ENCODE measurements around the gene TRPV5.

The TRPV5 gene

GRCh38 chr7:142870566-142871259 is 62.8 kb downstream of the TRPV5 start:
- H3K27ac ChIP-seq: no peak overlapping the region
- H3K4me3 ChIP-seq: no peak overlapping the region
- no peak for TF ChIP-seq POLR2AphosphoS5 (IDR thresholded peaks at IDR 0.05; ENCODE audit: borderline replicate concordance, low read depth, low read length)
- TF ChIP-seq FOXP2 (optimal IDR thresholded peaks at IDR 0.05; ENCODE audit: control extremely low read depth, extremely low read length, insufficient read depth): no peak
- no peak for TF ChIP-seq EZH2 (IDR thresholded peaks at IDR 0.05)
- no peak overlapping the region for H3K9ac ChIP-seq (ENCODE audit: insufficient read length)
- DNase-seq (ENCODE audit: low read depth, low spot score): no peak
- no peaks in the 10 kb centered on the region for H3K9me3 ChIP-seq (ENCODE audit: low read depth, low read length)
- H3K36me3 ChIP-seq (ENCODE audit: insufficient read depth, low read length): no peaks in the 10 kb centered on the region

DNA sequence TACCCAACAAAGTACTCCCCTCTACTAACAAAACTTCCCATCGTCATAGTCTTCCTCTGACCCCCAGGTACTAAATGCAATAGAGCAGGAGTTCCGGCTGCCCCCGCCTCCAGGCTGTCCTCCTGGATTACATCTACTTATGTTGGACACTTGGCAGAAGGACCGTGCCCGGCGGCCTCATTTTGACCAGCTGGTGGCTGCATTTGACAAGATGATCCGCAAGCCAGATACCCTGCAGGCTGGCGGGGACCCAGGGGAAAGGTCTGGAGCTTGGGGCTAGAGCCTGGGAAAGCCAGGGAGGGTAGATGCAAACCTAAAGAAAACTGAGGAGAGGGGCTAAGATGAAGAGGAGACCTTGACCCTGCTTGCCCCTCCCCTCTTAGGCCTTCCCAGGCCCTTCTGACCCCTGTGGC is 63.4 kb downstream of the TRPV5 start:
- H3K9ac ChIP-seq (ENCODE audit: insufficient read length): no peak overlapping the region
- H3K27ac ChIP-seq: no peak overlapping the region
- no peak for TF ChIP-seq FOXP2 (optimal IDR thresholded peaks at IDR 0.05; ENCODE audit: control extremely low read depth, extremely low read length, insufficient read depth)
- TF ChIP-seq EZH2 (IDR thresholded peaks at IDR 0.05): no peak
- TF ChIP-seq POLR2AphosphoS5 (IDR thresholded peaks at IDR 0.05; ENCODE audit: borderline replicate concordance, low read depth, low read length): no peak
- no peaks in the 10 kb centered on the region for H3K9me3 ChIP-seq (ENCODE audit: low read depth, low read length)
- no peak overlapping the region for H3K4me3 ChIP-seq
- no peaks in the 10 kb centered on the region for H3K36me3 ChIP-seq (ENCODE audit: insufficient read depth, low read length)
- DNase-seq (ENCODE audit: low read depth, low spot score): no peak

DNA sequence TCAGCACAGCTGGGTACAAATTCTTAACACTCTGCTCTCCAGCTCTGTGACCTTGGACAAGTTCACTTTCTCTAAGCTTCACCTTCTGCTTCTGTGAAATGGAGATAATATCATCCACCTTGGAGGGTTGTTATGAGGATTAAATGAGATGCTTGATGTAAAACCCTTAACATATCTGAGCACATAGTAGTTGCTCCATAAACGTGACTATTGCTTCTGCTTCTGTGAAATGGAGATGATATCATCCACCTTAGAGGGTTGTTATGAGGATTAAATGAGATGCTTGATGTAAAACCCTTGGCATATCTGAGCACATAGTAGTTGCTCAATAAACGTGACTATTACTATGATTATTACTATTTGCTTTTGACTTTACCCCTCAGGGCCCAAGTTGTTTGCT is 64.1 kb downstream of the TRPV5 start:
- Histone ChIP-seq H3K9me3 (ENCODE audit: low read depth, low read length) (no peaks in the 10 kb centered on the region), H3K36me3 (ENCODE audit: insufficient read depth, low read length) (no peaks in the 10 kb centered on the region), H3K4me3 (no peak overlapping the region), H3K27ac (no peak overlapping the region), H3K9ac (ENCODE audit: insufficient read length) (no peak overlapping the region)
- no peak for TF ChIP-seq POLR2AphosphoS5 (IDR thresholded peaks at IDR 0.05; ENCODE audit: borderline replicate concordance, low read depth, low read length)
- no peak for TF ChIP-seq EZH2 (IDR thresholded peaks at IDR 0.05)
- no peak for TF ChIP-seq FOXP2 (optimal IDR thresholded peaks at IDR 0.05; ENCODE audit: control extremely low read depth, extremely low read length, insufficient read depth)
- DNase-seq (ENCODE audit: low read depth, low spot score): no peak

DNA sequence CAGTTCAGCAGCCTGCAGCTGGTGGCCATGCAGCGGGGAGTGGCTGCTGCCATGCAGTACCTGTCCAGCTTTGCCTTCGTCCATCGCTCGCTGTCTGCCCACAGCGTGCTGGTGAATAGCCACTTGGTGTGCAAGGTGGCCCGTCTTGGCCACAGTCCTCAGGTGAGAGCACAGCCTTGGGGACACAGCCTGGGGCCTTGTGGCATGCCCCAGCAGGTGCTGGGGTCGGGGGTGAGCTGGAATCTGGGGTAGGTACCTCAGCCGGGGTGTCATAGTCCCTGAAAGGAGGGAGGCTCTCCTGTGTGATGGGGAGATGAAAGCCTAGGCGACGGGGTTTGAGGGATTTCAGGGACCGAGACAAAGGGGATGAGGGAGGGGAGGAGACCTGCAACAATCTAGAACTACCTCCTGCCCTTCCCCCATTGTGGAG is 64.5 kb downstream of the TRPV5 start:
- Histone ChIP-seq H3K9ac (ENCODE audit: insufficient read length) (no peak overlapping the region), H3K9me3 (ENCODE audit: low read depth, low read length) (no peaks in the 10 kb centered on the region), H3K36me3 (ENCODE audit: insufficient read depth, low read length) (no peaks in the 10 kb centered on the region), H3K27ac (no peak overlapping the region), H3K4me3 (no peak overlapping the region)
- TF ChIP-seq FOXP2 (optimal IDR thresholded peaks at IDR 0.05; ENCODE audit: control extremely low read depth, extremely low read length, insufficient read depth) (no peak), POLR2AphosphoS5 (IDR thresholded peaks at IDR 0.05; ENCODE audit: borderline replicate concordance, low read depth, low read length) (no peak), EZH2 (IDR thresholded peaks at IDR 0.05) (no peak)
- no peak for DNase-seq (ENCODE audit: low read depth, low spot score)

- no peak for DNase-seq (ENCODE audit: low read depth, low spot score)
- TF ChIP-seq FOXP2 (optimal IDR thresholded peaks at IDR 0.05; ENCODE audit: control extremely low read depth, extremely low read length, insufficient read depth): no peak
- TF ChIP-seq POLR2AphosphoS5 (IDR thresholded peaks at IDR 0.05; ENCODE audit: borderline replicate concordance, low read depth, low read length): no peak
- no peak for TF ChIP-seq EZH2 (IDR thresholded peaks at IDR 0.05)
- Histone ChIP-seq H3K9me3 (ENCODE audit: low read depth, low read length) (no peaks in the 10 kb centered on the region), H3K27ac (no peak overlapping the region), H3K9ac (ENCODE audit: insufficient read length) (no peak overlapping the region), H3K4me3 (no peak overlapping the region), H3K36me3 (ENCODE audit: insufficient read depth, low read length) (no peaks in the 10 kb centered on the region)
Measured at GRCh38 chr7:142868188-142868985, 65.2 kb downstream of the TRPV5 start.

GRCh38 chr7:142867398-142868187 is 66.0 kb downstream of the TRPV5 start:
- Histone ChIP-seq H3K36me3 (ENCODE audit: insufficient read depth, low read length) (no peaks in the 10 kb centered on the region), H3K4me3 (no peak overlapping the region), H3K9me3 (ENCODE audit: low read depth, low read length) (no peaks in the 10 kb centered on the region), H3K27ac (no peak overlapping the region), H3K9ac (ENCODE audit: insufficient read length) (no peak overlapping the region)
- no peak for DNase-seq (ENCODE audit: low read depth, low spot score)
- TF ChIP-seq EZH2 (IDR thresholded peaks at IDR 0.05) (no peak), POLR2AphosphoS5 (IDR thresholded peaks at IDR 0.05; ENCODE audit: borderline replicate concordance, low read depth, low read length) (no peak)

DNA sequence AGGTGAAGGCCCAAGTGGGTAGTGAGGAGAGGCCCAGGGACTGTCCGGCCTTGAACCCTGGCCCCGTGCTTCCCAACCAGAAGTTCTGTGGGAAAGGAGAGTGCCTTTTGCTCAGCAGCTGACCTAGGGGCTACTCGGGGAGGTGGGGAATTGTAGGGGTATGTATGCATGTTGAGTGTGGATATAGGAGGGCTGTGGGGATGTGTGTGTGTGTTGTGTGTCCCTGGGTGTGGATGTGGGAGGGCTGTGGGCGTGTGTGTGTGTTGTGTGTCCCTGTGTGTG is 66.5 kb downstream of the TRPV5 start:
- TF ChIP-seq POLR2AphosphoS5 (IDR thresholded peaks at IDR 0.05; ENCODE audit: borderline replicate concordance, low read depth, low read length): no peak
- TF ChIP-seq FOXP2 (optimal IDR thresholded peaks at IDR 0.05; ENCODE audit: control extremely low read depth, extremely low read length, insufficient read depth): no peak
- TF ChIP-seq EZH2 (IDR thresholded peaks at IDR 0.05): no peak
- H3K36me3 ChIP-seq (ENCODE audit: insufficient read depth, low read length): no peaks in the 10 kb centered on the region

DNA sequence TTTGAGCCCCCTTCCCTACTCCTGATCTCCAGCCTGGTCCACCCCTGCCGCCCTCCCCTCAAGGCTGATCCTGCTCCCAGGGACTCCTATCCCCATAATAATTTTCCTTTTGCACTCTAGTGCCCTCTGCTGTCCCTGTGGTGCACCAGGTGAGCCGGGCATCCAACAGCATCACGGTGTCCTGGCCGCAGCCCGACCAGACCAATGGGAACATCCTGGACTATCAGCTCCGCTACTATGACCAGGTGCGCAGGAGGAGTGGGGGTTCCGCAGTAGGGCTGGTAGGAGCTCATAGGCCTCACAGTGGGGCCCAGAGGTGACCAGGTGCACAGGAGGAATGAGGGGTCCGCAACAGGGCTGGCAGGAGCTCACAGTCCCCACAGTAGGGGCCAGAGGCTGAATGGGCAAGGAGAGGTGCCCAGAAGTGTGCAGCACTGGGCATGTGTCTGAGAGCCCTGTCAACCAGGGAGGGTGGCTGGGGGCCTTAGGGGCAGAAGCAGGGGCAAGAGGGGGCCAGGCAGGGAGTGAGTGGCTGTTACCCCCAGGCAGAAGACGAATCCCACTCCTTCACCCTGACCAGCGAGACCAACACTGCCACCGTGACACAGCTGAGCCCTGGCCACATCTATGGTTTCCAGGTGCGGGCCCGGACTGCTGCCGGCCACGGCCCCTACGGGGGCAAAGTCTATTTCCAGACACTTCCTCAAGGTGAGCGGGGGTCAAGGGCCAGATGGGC is 67.0 kb downstream of the TRPV5 start:
- TF ChIP-seq EZH2 (IDR thresholded peaks at IDR 0.05) (no peak), POLR2AphosphoS5 (IDR thresholded peaks at IDR 0.05; ENCODE audit: borderline replicate concordance, low read depth, low read length) (no peak), FOXP2 (optimal IDR thresholded peaks at IDR 0.05; ENCODE audit: control extremely low read depth, extremely low read length, insufficient read depth) (no peak)
- no peak for DNase-seq (ENCODE audit: low read depth, low spot score)
- H3K36me3 ChIP-seq (ENCODE audit: insufficient read depth, low read length): no peaks in the 10 kb centered on the region
- no peak overlapping the region for H3K9ac ChIP-seq (ENCODE audit: insufficient read length)
- no peaks in the 10 kb centered on the region for H3K9me3 ChIP-seq (ENCODE audit: low read depth, low read length)
- no peak overlapping the region for H3K4me3 ChIP-seq
- H3K27ac ChIP-seq: no peak overlapping the region

More for the DNA sequence above, 66.5 kb downstream of the TRPV5 start:
- DNase-seq (ENCODE audit: low read depth, low spot score): no peak
- H3K27ac ChIP-seq: no peak overlapping the region
- no peaks in the 10 kb centered on the region for H3K9me3 ChIP-seq (ENCODE audit: low read depth, low read length)
- no peak overlapping the region for H3K4me3 ChIP-seq
- H3K9ac ChIP-seq (ENCODE audit: insufficient read length): no peak overlapping the region

Data from SK-N-MC (cell line).